ENCODE results near the gene GPC5. TPM values are rescaled to one million over a fixed set of nuclear protein-coding genes. Genes with fewer than 3 reads are reported as not detected.

Gene GPC5
- total and polyA plus RNA-seq, 9 of the 15 experiments (the other 6 are each of a cell fraction or from before 2014, with no cell fraction given) = 0.18 to 0.27 TPM; not detected in 7

DNA sequence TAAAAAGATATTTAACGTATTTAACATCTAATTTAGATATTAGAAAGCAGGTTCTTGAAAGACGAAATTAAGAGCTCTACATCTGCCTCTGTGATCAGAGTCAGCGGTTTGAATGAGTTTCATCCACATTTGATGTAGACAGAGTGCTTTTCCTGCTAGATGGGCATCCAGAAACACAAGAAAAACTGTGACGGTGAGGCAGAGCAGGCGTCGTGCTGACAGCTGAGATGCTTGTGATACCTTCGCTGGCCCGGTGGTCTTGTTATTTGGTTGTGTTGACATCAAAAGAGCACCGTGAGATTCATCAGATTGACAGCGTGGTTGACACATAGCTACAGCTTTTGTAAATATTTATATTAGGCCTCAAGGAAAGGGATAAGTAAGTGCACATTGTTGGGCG, 399.1 kb downstream of the GPC5 start:
- Histone ChIP-seq H3K27me3 (ENCODE audit: control insufficient read depth in 2 of 2, insufficient read depth in 2 of 2, low read length in 2 of 2) (no peaks in the 10 kb centered on the region), H3K36me3 (ENCODE audit: control insufficient read depth, insufficient read depth, low read length) (no peaks in the 10 kb centered on the region), H3K79me2 (ENCODE audit: control insufficient read depth, insufficient read depth, low read length) (no peaks in the 10 kb centered on the region), H3K27ac (ENCODE audit: extremely low read depth, low read depth, low read length) (no peak overlapping the region), H4K20me1 (replicated peaks; ENCODE audit: control insufficient read depth, insufficient read depth, low read length) (no peaks in the 10 kb centered on the region), H3K4me1 (replicated peaks in 1 of 2; ENCODE audit: control insufficient read depth in 2 of 2, insufficient read depth in 2 of 2, low read length in 2 of 2) (no peaks in the 10 kb centered on the region), H3K9ac (ENCODE audit: insufficient read depth in 1 of 2, low read depth in 2 of 2, low read length in 2 of 2) (no peak overlapping the region), H2AFZ (ENCODE audit: low read depth, low read length) (no peak overlapping the region), H3K4me2 (ENCODE audit: insufficient read depth, low read length) (no peak overlapping the region), H3K9me1 (ENCODE audit: control insufficient read depth, insufficient read depth, low read length) (no peaks in the 10 kb centered on the region), H3K9me3 (replicated peaks; ENCODE audit: control insufficient read depth, insufficient read depth, low read depth, low read length) (peaks cover 4% of the 10 kb centered on the region; the same call in 1 of the 2 replicates), H3K4me3 (no peak overlapping the region)
- no peak for DNase-seq (ENCODE audit: extremely low read depth in 1 of 4, low spot score in 3 of 4)
- no peak for ATAC-seq
- CTCF ChIA-PET (ENCODE audit: low intra/inter-chr PET ratio) = no interaction called here
- BruUV-seq (replicated peaks) = no TSS peak
- POLR2A ChIA-PET = no interaction called here
- WGBS (ENCODE audit: insufficient coverage, low coverage, missing lambda C conversion rate) = 1% methylated on average over 11 of the region's 11 CpGs
- in situ Hi-C loops (cut with MboI) = no loop called here
- intact Hi-C loops (cut with micrococcal nuclease) = no loop called here
- FAIRE-seq = no peak
- TF ChIP-seq, protein P1, sequence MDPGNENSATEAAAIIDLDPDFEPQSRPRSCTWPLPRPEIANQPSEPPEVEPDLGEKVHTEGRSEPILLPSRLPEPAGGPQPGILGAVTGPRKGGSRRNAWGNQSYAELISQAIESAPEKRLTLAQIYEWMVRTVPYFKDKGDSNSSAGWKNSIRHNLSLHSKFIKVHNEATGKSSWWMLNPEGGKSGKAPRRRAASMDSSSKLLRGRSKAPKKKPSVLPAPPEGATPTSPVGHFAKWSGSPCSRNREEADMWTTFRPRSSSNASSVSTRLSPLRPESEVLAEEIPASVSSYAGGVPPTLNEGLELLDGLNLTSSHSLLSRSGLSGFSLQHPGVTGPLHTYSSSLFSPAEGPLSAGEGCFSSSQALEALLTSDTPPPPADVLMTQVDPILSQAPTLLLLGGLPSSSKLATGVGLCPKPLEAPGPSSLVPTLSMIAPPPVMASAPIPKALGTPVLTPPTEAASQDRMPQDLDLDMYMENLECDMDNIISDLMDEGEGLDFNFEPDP (CRISPR knock-in tag; IDR thresholded peaks at IDR 0.05) = no peak
- TF ChIP-seq SP2 (IDR thresholded peaks at IDR 0.05; ENCODE audit: extremely low read depth, low read depth, low read length, poor library complexity, severe bottlenecking) = no peak
- TF ChIP-seq, protein P2, sequence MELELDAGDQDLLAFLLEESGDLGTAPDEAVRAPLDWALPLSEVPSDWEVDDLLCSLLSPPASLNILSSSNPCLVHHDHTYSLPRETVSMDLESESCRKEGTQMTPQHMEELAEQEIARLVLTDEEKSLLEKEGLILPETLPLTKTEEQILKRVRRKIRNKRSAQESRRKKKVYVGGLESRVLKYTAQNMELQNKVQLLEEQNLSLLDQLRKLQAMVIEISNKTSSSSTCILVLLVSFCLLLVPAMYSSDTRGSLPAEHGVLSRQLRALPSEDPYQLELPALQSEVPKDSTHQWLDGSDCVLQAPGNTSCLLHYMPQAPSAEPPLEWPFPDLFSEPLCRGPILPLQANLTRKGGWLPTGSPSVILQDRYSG (tag; conservative IDR thresholded peaks at IDR 0.05; ENCODE audit: low read depth) = no peak
- TF ChIP-seq ZBED1 (IDR thresholded peaks at IDR 0.05) = no peak
- no peak for TF ChIP-seq NFATC3 (IDR thresholded peaks at IDR 0.05)
- no peak for TF ChIP-seq SP1 (CRISPR knock-in tag; IDR thresholded peaks at IDR 0.05)
- no peak for TF ChIP-seq JUND (IDR thresholded peaks at IDR 0.05; ENCODE audit: borderline replicate concordance, low read depth, low read length)
- TF ChIP-seq JUND (tag; IDR thresholded peaks at IDR 0.05; ENCODE audit: borderline replicate concordance, low read depth, low read length) = no peak
- no peak for TF ChIP-seq ZNF316 (IDR thresholded peaks at IDR 0.05)
- TF ChIP-seq ELF1 (tag; IDR thresholded peaks at IDR 0.05) = no peak
- TF ChIP-seq, protein P3, sequence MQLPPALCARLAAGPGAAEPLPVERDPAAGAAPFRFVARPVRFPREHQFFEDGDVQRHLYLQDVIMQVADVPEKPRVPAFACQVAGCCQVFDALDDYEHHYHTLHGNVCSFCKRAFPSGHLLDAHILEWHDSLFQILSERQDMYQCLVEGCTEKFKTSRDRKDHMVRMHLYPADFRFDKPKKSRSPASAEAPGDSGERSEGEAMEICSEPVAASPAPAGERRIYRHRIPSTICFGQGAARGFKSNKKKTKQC (CRISPR knock-in tag; IDR thresholded peaks at IDR 0.05) = no peak
- TF ChIP-seq, protein P4, sequence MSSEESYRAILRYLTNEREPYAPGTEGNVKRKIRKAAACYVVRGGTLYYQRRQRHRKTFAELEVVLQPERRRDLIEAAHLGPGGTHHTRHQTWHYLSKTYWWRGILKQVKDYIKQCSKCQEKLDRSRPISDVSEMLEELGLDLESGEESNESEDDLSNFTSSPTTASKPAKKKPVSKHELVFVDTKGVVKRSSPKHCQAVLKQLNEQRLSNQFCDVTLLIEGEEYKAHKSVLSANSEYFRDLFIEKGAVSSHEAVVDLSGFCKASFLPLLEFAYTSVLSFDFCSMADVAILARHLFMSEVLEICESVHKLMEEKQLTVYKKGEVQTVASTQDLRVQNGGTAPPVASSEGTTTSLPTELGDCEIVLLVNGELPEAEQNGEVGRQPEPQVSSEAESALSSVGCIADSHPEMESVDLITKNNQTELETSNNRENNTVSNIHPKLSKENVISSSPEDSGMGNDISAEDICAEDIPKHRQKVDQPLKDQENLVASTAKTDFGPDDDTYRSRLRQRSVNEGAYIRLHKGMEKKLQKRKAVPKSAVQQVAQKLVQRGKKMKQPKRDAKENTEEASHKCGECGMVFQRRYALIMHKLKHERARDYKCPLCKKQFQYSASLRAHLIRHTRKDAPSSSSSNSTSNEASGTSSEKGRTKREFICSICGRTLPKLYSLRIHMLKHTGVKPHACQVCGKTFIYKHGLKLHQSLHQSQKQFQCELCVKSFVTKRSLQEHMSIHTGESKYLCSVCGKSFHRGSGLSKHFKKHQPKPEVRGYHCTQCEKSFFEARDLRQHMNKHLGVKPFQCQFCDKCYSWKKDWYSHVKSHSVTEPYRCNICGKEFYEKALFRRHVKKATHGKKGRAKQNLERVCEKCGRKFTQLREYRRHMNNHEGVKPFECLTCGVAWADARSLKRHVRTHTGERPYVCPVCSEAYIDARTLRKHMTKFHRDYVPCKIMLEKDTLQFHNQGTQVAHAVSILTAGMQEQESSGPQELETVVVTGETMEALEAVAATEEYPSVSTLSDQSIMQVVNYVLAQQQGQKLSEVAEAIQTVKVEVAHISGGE (CRISPR knock-in tag; IDR thresholded peaks at IDR 0.05) = no peak
- TF ChIP-seq FOXA1 (IDR thresholded peaks at IDR 0.05; ENCODE audit: borderline replicate concordance) = no peak
- TF ChIP-seq, protein P5, sequence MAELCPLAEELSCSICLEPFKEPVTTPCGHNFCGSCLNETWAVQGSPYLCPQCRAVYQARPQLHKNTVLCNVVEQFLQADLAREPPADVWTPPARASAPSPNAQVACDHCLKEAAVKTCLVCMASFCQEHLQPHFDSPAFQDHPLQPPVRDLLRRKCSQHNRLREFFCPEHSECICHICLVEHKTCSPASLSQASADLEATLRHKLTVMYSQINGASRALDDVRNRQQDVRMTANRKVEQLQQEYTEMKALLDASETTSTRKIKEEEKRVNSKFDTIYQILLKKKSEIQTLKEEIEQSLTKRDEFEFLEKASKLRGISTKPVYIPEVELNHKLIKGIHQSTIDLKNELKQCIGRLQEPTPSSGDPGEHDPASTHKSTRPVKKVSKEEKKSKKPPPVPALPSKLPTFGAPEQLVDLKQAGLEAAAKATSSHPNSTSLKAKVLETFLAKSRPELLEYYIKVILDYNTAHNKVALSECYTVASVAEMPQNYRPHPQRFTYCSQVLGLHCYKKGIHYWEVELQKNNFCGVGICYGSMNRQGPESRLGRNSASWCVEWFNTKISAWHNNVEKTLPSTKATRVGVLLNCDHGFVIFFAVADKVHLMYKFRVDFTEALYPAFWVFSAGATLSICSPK (IDR thresholded peaks at IDR 0.05; ENCODE audit: borderline replicate concordance) = no peak
